Fibroblast of lung (primary cell): ENCODE measurements around the gene C15orf39. TPM values are rescaled to one million over a fixed set of nuclear protein-coding genes. Genes with fewer than 3 reads are reported as not detected.

Experiments used
- DNase-seq, 2 donors: peaks; one replicate each; pipeline versions ENCODE4 v3.0.0 to v3.0.0-alpha.2; 2010; ENCODE audit warnings: low read depth in 2 of 2
- H2AFZ ChIP-seq: 2 replicates; pipeline ENCODE4 v1.5.1; 2012; ENCODE audit warnings: low read length, control low read depth, inconsistent platforms
- H3K27ac ChIP-seq: 2 replicates; pipeline ENCODE4 v1.5.1; 2011; ENCODE audit warnings: low read length, control low read depth; ENCODE audit not compliant: insufficient read depth
- H3K27me3 ChIP-seq: 2 replicates; pipeline ENCODE4 v1.5.1; 2011; ENCODE audit warnings: mild to moderate bottlenecking, low read length; ENCODE audit not compliant: control insufficient read depth, insufficient read depth
- H3K36me3 ChIP-seq: 2 replicates; pipeline ENCODE4 v1.5.1; 2011; ENCODE audit warnings: low read length; ENCODE audit not compliant: control insufficient read depth, insufficient read depth
- H3K4me1 ChIP-seq: 2 replicates; pipeline ENCODE4 v1.5.1; 2011; ENCODE audit warnings: low read length; ENCODE audit not compliant: control insufficient read depth, insufficient read depth; ENCODE audit errors: extremely low read depth
- H3K4me2 ChIP-seq: 2 replicates; pipeline ENCODE4 v1.5.1; 2011; ENCODE audit warnings: low read length, control low read depth; ENCODE audit not compliant: insufficient read depth; ENCODE audit errors: extremely low read depth
- H3K4me3 ChIP-seq, 4 experiments: fragments of 200-600 bp in 1 of 4; sonication (generic) in 1 of 4; replicated peaks in 1 of 4; 2 replicates each; pipeline ENCODE4 v1.5.1; 2011 to 2016; ENCODE audit warnings: low read length in 4 of 4, low read depth in 3 of 4, mild to moderate bottlenecking in 3 of 4, control low read depth in 2 of 4, inconsistent platforms in 1 of 4, mixed read lengths in 1 of 4; ENCODE audit not compliant: insufficient read depth in 1 of 4; ENCODE audit errors: control extremely low read depth in 1 of 4
- H3K79me2 ChIP-seq: 2 replicates; pipeline ENCODE4 v1.5.1; 2012; ENCODE audit warnings: mild to moderate bottlenecking, low read length, inconsistent platforms; ENCODE audit not compliant: control insufficient read depth, insufficient read depth
- H3K9ac ChIP-seq: 2 replicates; pipeline ENCODE4 v1.5.1; 2011; ENCODE audit warnings: mild to moderate bottlenecking, low read length, control low read depth; ENCODE audit not compliant: insufficient read depth
- H3K9me3 ChIP-seq: 2 replicates; pipeline ENCODE4 v1.5.1; 2012; ENCODE audit warnings: low read depth, low read length; ENCODE audit not compliant: control insufficient read depth, insufficient read depth
- H4K20me1 ChIP-seq: 2 replicates; pipeline ENCODE4 v1.5.1; 2011; ENCODE audit warnings: low read length; ENCODE audit not compliant: control insufficient read depth, insufficient read depth; ENCODE audit errors: extremely low read depth
- CTCF ChIP-seq, 2 donors: IDR thresholded peaks in 1 of 2; conservative IDR thresholded peaks in 1 of 2; 1 replicate in 1 of 2; 2 replicates in 1 of 2; pipeline ENCODE4 v1.5.1; 2011 to 2012; ENCODE audit warnings: low read length in 2 of 2, control low read depth in 1 of 2, inconsistent platforms in 1 of 2, low read depth in 1 of 2, mild to moderate bottlenecking in 1 of 2
- EZH2 ChIP-seq: IDR thresholded peaks from 2 replicates; pipeline ENCODE4 v1.5.1; 2012; ENCODE audit warnings: low read length, control low read depth, mild to moderate bottlenecking; ENCODE audit errors: missing control alignments
- polyA plus RNA-seq, 2 donors: library from polyadenylated mRNA; depleted of rRNA in 1 of 2; stranded (reverse) in 1 of 2; unstranded in 1 of 2; fragments of >200 nt; gene quantifications; 2 replicates each; pipeline ENCODE4 v1.2.1, GENCODE V29; 2011 to 2012; ENCODE audit warnings: missing spikeins in 1 of 2
- total RNA-seq: library from RNA; depleted of rRNA; stranded (reverse); fragments of >200 nt; gene quantifications from 2 replicates; pipeline ENCODE4 v1.2.1, GENCODE V29; 2014

C15orf39 gene
- total and polyA plus RNA-seq, 2 donors (not counting 1 experiment from before 2014, with no cell fraction given), result 1.7 to 2.3 TPM

- no peaks in the 10 kb centered on the region for H4K20me1 ChIP-seq
- peak; percentile 11 to 23 for DNase-seq
- H3K27ac ChIP-seq, result no peak overlapping the region
- H3K4me3 ChIP-seq, result peak overlapping the region; percentile 60 to 98 (median 95)
- peaks cover 14% of the 10 kb centered on the region for H3K27me3 ChIP-seq
- H3K36me3 ChIP-seq, result no peaks in the 10 kb centered on the region
- TF ChIP-seq EZH2 (no peak), CTCF (conservative IDR thresholded peaks at IDR 0.05 in 1 of 2, IDR thresholded peaks at IDR 0.05 in 1 of 2; ENCODE audit: low read depth in 1 of 2, low read length in 2 of 2) (no peak)
- H3K9ac ChIP-seq, result peak overlapping the region; percentile 46
- peak overlapping the region; percentile 83 for H2AFZ ChIP-seq
- H3K4me2 ChIP-seq, result peak overlapping the region; percentile 96
- peaks cover 21% of the 10 kb centered on the region for H3K4me1 ChIP-seq
- H3K79me2 ChIP-seq, result peaks cover 32% of the 10 kb centered on the region
- no peaks in the 10 kb centered on the region for H3K9me3 ChIP-seq
Observed at GRCh38 chr15:75200765-75201615, 692 bp upstream of the C15orf39 start.

- H3K4me2 ChIP-seq, result peak overlapping the region; percentile 93
- H3K36me3 ChIP-seq, result no peaks in the 10 kb centered on the region
- no peaks in the 10 kb centered on the region for H3K9me3 ChIP-seq
- H3K4me1 ChIP-seq, result peaks cover 21% of the 10 kb centered on the region
- H4K20me1 ChIP-seq, result no peaks in the 10 kb centered on the region
- peak overlapping the region; percentile 76 to 98 (median 95) for H3K4me3 ChIP-seq
- peaks cover 38% of the 10 kb centered on the region for H3K79me2 ChIP-seq
- peak overlapping the region; percentile 98 for H3K9ac ChIP-seq
- H3K27me3 ChIP-seq, result peaks cover 9% of the 10 kb centered on the region
- peak overlapping the region; percentile 96 for H3K27ac ChIP-seq
- DNase-seq, result peak; percentile 61 to 83
- TF ChIP-seq CTCF (conservative IDR thresholded peaks at IDR 0.05 in 1 of 2, IDR thresholded peaks at IDR 0.05 in 1 of 2; ENCODE audit: low read depth in 1 of 2, low read length in 2 of 2) (peak in 1 of 2 donors; percentile 2), EZH2 (no peak)
- peak overlapping the region; percentile 51 for H2AFZ ChIP-seq
Observed at GRCh38 chr15:75202251-75203016, 752 bp downstream of the C15orf39 start.
